Measurements from ENCODE around the gene PRDX6. TPM values are rescaled to one million over a fixed set of nuclear protein-coding genes. Genes with fewer than 3 reads are reported as not detected.

The PRDX6 gene
- polyA plus RNA-seq, 2 of the 4 experiments (the other 2 are of a cell fraction) = 246 TPM

DNA sequence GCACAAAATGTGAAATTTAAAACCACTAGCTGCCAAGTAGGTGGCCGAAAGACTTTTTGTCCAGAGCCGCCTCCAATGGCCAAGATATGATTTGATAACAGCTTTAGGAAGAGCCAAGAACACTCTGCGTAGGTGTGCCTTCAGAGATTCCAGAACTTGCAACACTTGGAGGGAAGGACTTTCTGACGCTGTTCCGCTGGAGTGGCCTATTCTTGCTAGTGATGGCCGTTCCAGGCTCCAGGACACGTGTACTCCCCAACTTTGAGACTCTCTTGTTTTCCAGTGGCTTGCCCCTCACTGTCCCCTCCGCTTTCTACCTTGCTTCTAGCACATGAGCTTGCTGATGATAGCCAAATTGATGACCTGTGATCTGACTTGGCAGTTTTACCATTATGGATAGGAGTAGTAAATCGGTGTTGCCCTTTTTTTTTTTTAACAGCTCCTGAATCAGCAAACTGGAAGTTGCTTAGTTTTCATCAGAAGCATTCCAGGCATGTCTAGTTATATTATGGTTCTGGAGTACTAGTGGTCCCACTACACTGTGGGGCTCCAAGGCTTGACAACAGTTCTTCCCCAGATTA lies 1.0 kb downstream of the PRDX6 start:
- H3K27ac ChIP-seq = peak overlapping the region; percentile 95 to 98
- peak; percentile 58 to 70 for DNase-seq (ENCODE audit: low read depth in 1 of 2, low spot score in 1 of 2)
- CTCF ChIA-PET = interaction anchor here (0.8 to 2.9 kb wide), 7 partner anchors 10 to 740 kb away, joined by 3 to 7 read pairs (median 4); partner anchors contain the start of gene DARS2
- POLR2A ChIA-PET = interaction anchor here (0.6 to 2.8 kb wide), 7 partner anchors 9 to 346 kb away, joined by 3 to 15 read pairs (median 5); partner anchors contain the start of gene KLHL20
- WGBS (ENCODE audit: missing lambda C conversion rate) = under 1% methylated on average over 9 of the region's 9 CpGs
- peak overlapping the region; percentile 78 for H3K4me2 ChIP-seq
- TF ChIP-seq MAX (IDR thresholded peaks at IDR 0.05) = peak; percentile 65
- TF ChIP-seq CEBPB (IDR thresholded peaks at IDR 0.05) = peak in 1 of 2 experiments; percentile 38; a peak in 1 of 4 replicates
- peak; percentile 72 for TF ChIP-seq MAFK (IDR thresholded peaks at IDR 0.05; ENCODE audit: partially characterized antibody)
- TF ChIP-seq, protein P1, sequence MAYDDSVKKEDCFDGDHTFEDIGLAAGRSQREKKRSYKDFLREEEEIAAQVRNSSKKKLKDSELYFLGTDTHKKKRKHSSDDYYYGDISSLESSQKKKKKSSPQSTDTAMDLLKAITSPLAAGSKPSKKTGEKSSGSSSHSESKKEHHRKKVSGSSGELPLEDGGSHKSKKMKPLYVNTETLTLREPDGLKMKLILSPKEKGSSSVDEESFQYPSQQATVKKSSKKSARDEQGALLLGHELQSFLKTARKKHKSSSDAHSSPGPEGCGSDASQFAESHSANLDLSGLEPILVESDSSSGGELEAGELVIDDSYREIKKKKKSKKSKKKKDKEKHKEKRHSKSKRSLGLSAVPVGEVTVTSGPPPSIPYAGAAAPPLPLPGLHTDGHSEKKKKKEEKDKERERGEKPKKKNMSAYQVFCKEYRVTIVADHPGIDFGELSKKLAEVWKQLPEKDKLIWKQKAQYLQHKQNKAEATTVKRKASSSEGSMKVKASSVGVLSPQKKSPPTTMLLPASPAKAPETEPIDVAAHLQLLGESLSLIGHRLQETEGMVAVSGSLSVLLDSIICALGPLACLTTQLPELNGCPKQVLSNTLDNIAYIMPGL (CRISPR knock-in tag; IDR thresholded peaks at IDR 0.05; ENCODE audit: borderline replicate concordance) = no peak
- TF ChIP-seq MYC (IDR thresholded peaks at IDR 0.05; ENCODE audit: borderline replicate concordance, low read length) = 0 out of 2 replicates have a peak, but pooled peaks have one; percentile 40
- TF ChIP-seq E2F6 (IDR thresholded peaks at IDR 0.05; ENCODE audit: borderline replicate concordance, low read depth) = 0 out of 2 replicates have a peak, but pooled peaks have one; percentile 14
- no peak for TF ChIP-seq GATA3 (IDR thresholded peaks at IDR 0.05; ENCODE audit: borderline replicate concordance)
- H3K4me3 ChIP-seq = peak overlapping the region; percentile 90
- H3K9me3 ChIP-seq = no peaks in the 10 kb centered on the region
- no peak for FAIRE-seq
- peaks cover 42% of the 10 kb centered on the region for H3K4me1 ChIP-seq
- peak; percentile 57 to 69 for ATAC-seq

- Histone ChIP-seq H3K4me2 (peak overlapping the region; percentile 78), H3K4me3 (peak overlapping the region; percentile 90; the same call in 1 of the 3 replicates), H3K4me1 (peaks cover 30% of the 10 kb centered on the region), H3K9me3 (no peaks in the 10 kb centered on the region), H3K27ac (peak overlapping the region; percentile 20 to 49; a peak in 5 of 6 replicates)
- no peak for DNase-seq (ENCODE audit: low read depth in 1 of 2, low spot score in 1 of 2)
- peak; percentile 83 for TF ChIP-seq MAFK (IDR thresholded peaks at IDR 0.05; ENCODE audit: partially characterized antibody)
- no peak for TF ChIP-seq MAX (IDR thresholded peaks at IDR 0.05)
- FAIRE-seq = no peak
- ATAC-seq = no peak
- ChIA-PET CTCF (interaction anchor here (0.7 to 2.0 kb wide), 2 partner anchors 10 to 50 kb away, joined by 3 to 6 read pairs; no protein-coding TSS in a partner anchor), POLR2A (no interaction called here)
- 84% methylated on average over 4 of the region's 4 CpGs for WGBS (ENCODE audit: missing lambda C conversion rate)
Measured at GRCh38 chr1:173479649-173480048, 2.5 kb downstream of the PRDX6 start.

GRCh38 chr1:173481195-173481772 lies 4.1 kb downstream of the PRDX6 start:
- WGBS (ENCODE audit: missing lambda C conversion rate) = 79% methylated on average over 1 of the region's 1 CpG
- Histone ChIP-seq H3K9me3 (no peaks in the 10 kb centered on the region), H3K4me3 (no peak overlapping the region), H3K27ac (no peak overlapping the region), H3K4me2 (no peak overlapping the region), H3K4me1 (peaks cover 14% of the 10 kb centered on the region)
- FAIRE-seq (no peak), ATAC-seq (no peak), DNase-seq (ENCODE audit: low read depth in 1 of 2, low spot score in 1 of 2) (no peak)
- CTCF ChIA-PET = interaction anchor here (1.0 kb wide), 1 partner anchor 10 kb away, joined by 3 read pairs; no protein-coding TSS in a partner anchor
- no peak for TF ChIP-seq EHF (CRISPR knock-in tag; IDR thresholded peaks at IDR 0.05)
- TF ChIP-seq HEYL (CRISPR knock-in tag; IDR thresholded peaks at IDR 0.05) = no peak
- TF ChIP-seq KDM5A (IDR thresholded peaks at IDR 0.05) = no peak
- TF ChIP-seq CEBPB (IDR thresholded peaks at IDR 0.05) = no peak
- TF ChIP-seq TFCP2L1 (CRISPR knock-in tag; IDR thresholded peaks at IDR 0.05) = no peak
- no peak for TF ChIP-seq PBX3 (IDR thresholded peaks at IDR 0.05)
- no peak for TF ChIP-seq FOXS1 (CRISPR knock-in tag; IDR thresholded peaks at IDR 0.05)
- TF ChIP-seq, protein P2, sequence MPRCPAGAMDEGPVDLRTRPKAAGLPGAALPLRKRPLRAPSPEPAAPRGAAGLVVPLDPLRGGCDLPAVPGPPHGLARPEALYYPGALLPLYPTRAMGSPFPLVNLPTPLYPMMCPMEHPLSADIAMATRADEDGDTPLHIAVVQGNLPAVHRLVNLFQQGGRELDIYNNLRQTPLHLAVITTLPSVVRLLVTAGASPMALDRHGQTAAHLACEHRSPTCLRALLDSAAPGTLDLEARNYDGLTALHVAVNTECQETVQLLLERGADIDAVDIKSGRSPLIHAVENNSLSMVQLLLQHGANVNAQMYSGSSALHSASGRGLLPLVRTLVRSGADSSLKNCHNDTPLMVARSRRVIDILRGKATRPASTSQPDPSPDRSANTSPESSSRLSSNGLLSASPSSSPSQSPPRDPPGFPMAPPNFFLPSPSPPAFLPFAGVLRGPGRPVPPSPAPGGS (IDR thresholded peaks at IDR 0.05) = no peak
- no peak for TF ChIP-seq CBX2 (IDR thresholded peaks at IDR 0.05; ENCODE audit: borderline replicate concordance, low read depth)
- TF ChIP-seq RARB (CRISPR knock-in tag; IDR thresholded peaks at IDR 0.05) = no peak
- no peak for TF ChIP-seq CBX8 (IDR thresholded peaks at IDR 0.05)
- TF ChIP-seq HOXB5 (CRISPR knock-in tag; IDR thresholded peaks at IDR 0.05) = no peak
- POLR2A ChIA-PET = no interaction called here
